GM12891 (cell line): ENCODE data around the gene MSI2.

Source experiments
- POLR2AphosphoS5 ChIP-seq: IDR thresholded peaks from 2 replicates; pipeline ENCODE4 v1.6.1; 2011; ENCODE audit warnings: low read depth, low read length, control low read depth
- TAF1 ChIP-seq: IDR thresholded peaks from 2 replicates; pipeline ENCODE4 v1.6.1; 2011; ENCODE audit warnings: low read depth, low read length, control low read depth

GRCh38 chr17:57701124-57701523 is 444.8 kb downstream of the MSI2 start:
- TF ChIP-seq POLR2AphosphoS5 (no peak), TAF1 (no peak)
